ENCODE data around the gene CYP4F3.
"Not testable (repeated sequence)": the region's sequence is repeated elsewhere in the genome, so short reads cannot be mapped to it uniquely, and the experiment has no call there.

Gene CYP4F3, protein sequence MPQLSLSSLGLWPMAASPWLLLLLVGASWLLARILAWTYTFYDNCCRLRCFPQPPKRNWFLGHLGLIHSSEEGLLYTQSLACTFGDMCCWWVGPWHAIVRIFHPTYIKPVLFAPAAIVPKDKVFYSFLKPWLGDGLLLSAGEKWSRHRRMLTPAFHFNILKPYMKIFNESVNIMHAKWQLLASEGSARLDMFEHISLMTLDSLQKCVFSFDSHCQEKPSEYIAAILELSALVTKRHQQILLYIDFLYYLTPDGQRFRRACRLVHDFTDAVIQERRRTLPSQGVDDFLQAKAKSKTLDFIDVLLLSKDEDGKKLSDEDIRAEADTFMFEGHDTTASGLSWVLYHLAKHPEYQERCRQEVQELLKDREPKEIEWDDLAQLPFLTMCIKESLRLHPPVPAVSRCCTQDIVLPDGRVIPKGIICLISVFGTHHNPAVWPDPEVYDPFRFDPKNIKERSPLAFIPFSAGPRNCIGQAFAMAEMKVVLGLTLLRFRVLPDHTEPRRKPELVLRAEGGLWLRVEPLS

DNA sequence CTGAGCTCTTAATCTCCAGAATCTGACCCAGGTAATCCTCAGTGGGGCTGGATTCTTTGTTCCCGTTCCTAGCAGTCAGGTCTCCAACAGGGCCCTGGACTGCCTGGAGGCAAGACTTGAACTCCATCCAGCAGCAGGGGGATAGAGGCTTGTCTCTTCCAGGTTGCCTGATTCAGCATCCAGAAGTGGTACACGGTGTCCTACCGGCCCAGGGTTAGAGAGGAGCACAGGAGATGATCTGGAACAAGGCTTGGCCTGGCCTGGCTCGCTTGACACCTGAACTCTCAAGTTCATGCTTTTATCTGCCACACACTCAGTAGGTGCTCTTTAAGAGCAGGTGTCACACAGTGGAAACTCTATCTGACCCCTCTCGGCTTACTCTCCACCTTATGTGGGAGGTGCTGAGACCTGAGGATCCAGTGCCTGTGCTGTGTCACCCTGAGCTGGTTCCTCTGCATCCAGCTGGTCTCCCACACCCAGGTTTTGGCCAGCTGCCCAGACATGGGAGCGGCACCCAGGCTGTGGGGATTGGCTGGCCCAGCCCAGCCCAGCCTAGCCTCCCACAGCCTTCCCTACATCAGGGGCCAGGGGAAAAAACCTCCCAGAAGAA is at the start of gene CYP4F3:
CYP4F3 (plus strand) TSS at position 604 of the 610 bp plus-strand sequence. CDS start 519 bp downstream, outside the sequence.
- DNase-seq = no peak

DNA sequence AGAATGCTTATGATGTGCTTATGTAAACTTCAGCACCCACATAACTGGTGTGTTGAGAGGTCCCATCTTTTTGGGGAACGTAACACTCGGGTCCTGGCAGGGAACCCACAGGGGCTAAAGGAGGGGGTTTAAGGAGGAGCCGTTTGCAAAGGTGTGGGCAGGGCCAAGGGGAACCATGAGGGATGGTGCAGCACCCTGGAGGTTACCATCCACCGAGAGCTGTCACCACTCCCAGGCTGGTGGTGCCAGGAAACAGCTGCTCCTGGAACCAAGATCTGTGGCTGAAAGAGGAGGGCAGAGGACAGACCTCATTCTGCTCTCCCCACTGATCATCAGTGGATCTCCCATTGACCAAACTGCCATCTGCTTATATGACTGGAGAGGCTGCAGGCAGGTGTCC is 48.9 kb upstream of the CYP4F3 start:
- DNase-seq = no peak
- in situ Hi-C loops (cut with MboI; ENCODE audit: low pct_unique_long_range_greater_than_20kb, low sequenced_read_pairs) = no loop called here

More for the DNA sequence above, at the start of gene CYP4F3:
- in situ Hi-C loops (cut with MboI; ENCODE audit: low pct_unique_long_range_greater_than_20kb, low sequenced_read_pairs) = loop anchor here (25.0 kb wide), 1 partner anchor 547 kb away; the partner anchor contains the start of genes AP1M1 and FAM32A

DNA sequence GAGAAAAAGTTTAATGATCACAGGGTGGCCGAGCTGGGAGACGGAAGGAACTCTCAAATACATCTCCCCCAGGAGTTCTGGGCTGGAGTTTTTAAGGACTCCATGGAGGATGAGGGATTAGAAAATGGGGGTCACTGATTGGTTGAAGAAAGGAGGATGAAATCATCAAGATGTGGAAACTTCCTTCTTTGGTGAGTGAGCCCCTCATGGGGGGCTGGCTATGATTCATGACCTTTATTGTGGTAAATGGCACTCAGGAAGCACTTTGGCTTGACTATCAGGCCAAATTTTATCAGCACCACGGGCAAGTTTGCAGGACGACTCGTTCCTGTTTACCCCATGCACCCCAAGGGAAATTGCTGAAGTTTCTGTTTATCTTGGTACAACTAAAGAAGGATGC is 48.2 kb upstream of the CYP4F3 start:
- in situ Hi-C loops (cut with MboI; ENCODE audit: low pct_unique_long_range_greater_than_20kb, low sequenced_read_pairs); DNase-seq: not testable (repeated sequence)

DNA sequence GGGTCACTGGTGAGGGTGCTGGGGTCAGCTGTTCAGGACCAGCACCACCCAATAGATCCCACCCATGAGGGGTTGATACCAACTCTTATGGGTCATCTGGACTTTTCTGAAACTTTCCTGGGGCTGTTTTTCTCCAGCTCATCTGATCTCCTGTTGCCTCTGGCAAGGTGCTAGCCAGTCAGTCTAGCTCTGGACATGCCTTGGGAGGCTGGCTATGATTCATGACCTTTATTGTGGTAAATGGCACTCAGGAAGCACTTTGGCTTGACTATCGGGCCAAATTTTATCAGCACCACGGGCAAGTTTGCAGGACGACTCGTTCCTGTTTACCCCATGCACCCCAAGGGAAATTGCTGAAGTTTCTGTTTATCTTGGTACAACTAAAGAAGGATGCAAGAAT is 46.9 kb upstream of the CYP4F3 start:
- in situ Hi-C loops (cut with MboI; ENCODE audit: low pct_unique_long_range_greater_than_20kb, low sequenced_read_pairs); DNase-seq: not testable (repeated sequence)

DNA sequence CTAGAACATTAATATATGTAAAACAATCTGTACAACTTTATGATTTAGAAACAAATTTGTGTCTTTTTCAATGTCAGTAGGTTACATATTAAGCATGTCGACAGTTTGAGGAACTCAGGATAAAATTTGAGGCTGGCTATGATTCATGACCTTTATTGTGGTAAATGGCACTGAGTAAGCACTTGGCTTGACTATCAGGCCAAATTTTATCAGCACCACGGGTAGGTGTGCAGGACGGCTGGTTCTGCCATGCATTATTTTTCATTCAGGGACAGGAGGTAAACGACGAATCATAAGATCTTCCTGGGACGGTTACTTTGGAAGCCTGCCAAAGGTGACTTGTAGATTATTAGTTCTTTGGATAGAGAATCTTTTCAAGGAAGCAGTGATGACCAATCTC is 45.6 kb upstream of the CYP4F3 start:
- in situ Hi-C loops (cut with MboI; ENCODE audit: low pct_unique_long_range_greater_than_20kb, low sequenced_read_pairs) = no loop called here

DNA sequence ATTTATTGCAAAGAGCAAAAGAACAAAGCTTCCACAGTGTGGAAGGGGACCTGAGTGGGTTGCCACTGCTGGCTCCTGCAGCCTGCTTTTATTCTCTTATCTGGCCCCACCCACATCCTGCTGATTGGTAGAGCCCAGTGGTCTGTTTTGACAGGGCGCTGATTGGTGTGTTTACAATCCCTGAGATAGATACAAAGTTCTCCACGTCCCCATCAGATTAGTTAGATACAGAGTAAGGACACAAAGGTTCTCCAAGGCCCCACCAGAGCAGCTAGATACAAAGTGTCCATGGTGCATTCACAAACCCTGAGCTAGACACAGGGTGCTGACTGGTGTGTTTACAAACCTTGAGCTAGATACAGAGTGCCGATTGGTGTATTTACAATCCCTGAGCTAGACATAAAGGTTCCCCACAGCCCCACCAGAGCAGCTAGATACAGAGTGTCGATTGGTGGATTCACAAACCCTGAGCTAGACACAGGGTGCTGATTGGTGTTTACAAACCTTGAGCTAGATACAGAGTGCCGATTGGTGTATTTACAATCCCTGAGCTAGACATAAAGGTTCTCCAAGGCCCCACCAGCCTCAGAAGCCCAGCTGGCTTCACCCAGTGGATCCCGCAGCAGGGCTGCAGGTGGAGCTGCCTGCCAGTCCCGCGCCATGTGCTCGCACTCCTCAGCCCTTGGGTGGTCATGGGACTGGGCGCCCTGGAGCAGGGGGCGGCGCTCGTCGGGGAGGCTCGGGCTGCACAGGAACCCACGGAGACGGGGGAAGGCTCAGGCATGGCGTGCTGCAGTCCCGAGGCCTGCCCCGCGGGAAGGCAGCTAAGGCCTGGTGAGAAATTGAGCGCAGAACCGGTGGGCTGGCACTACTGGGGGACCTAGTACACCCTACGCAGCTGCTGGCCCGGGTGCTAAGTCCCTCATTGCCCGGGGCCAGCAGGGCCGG is 32.4 kb upstream of the CYP4F3 start:
- DNase-seq; in situ Hi-C loops (cut with MboI; ENCODE audit: low pct_unique_long_range_greater_than_20kb, low sequenced_read_pairs): not testable (repeated sequence)

More for the DNA sequence above, 45.6 kb upstream of the CYP4F3 start:
- DNase-seq = no peak

DNA sequence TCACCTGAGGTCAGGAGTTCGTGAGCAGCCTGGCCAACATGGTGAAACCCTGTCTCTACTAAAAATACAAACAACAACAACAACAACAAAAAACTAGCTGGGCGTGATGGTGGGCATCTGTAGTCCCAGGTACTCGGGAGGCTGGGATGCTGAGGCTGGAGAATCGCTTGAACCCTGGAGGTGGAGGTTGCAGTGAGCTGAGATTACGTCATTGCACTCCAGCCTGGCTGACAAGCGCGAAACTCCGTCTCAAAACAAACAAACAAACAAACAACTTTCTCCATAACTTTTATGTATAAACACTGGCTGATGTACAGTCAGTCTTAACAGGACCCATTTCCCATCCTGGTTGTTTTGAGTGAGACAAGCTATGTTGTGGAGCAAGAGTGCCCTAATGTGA is 31.4 kb upstream of the CYP4F3 start:
- in situ Hi-C loops (cut with MboI; ENCODE audit: low pct_unique_long_range_greater_than_20kb, low sequenced_read_pairs) = no loop called here
- no peak for DNase-seq

DNA sequence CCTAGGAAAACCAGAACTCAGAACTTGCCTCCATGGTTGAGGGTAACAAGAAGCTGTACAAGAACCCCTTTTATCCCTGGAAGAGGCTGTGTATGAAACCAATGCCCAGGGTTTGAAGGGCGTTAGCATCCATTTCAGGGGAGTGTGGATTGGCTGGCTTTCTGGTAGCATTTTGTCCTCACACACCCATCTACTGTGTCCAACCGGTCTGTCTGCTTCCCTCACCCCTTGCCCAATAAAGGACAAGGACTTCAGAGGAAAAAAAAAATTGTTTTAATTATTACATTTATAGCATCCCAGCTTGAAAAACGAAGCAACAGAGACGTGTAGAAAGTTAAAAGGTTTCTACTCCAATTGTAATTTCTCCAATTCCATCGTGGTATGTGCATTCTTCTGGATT is 28.4 kb upstream of the CYP4F3 start:
- DNase-seq = no peak
- in situ Hi-C loops (cut with MboI; ENCODE audit: low pct_unique_long_range_greater_than_20kb, low sequenced_read_pairs) = no loop called here

DNA sequence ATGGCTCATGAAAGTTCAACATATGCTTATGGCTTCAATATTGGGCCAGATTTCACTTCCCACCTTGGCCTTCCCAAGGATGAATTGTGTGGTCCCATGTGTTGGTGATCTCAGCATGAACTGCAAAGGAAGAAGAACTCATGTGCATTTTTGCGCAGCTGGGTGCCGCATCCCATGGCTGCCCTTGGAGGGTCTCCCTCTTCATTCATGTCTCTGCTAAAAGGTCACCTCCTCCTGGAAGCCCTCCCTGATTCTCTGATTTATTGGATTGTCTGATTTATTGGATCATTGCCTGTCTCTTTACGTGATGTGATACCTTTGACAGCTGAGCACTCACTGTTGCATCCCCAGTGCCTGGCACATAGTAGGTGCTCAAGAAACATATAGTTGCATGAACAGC is 27.4 kb upstream of the CYP4F3 start:
- in situ Hi-C loops (cut with MboI; ENCODE audit: low pct_unique_long_range_greater_than_20kb, low sequenced_read_pairs) = no loop called here
- no peak for DNase-seq

DNA sequence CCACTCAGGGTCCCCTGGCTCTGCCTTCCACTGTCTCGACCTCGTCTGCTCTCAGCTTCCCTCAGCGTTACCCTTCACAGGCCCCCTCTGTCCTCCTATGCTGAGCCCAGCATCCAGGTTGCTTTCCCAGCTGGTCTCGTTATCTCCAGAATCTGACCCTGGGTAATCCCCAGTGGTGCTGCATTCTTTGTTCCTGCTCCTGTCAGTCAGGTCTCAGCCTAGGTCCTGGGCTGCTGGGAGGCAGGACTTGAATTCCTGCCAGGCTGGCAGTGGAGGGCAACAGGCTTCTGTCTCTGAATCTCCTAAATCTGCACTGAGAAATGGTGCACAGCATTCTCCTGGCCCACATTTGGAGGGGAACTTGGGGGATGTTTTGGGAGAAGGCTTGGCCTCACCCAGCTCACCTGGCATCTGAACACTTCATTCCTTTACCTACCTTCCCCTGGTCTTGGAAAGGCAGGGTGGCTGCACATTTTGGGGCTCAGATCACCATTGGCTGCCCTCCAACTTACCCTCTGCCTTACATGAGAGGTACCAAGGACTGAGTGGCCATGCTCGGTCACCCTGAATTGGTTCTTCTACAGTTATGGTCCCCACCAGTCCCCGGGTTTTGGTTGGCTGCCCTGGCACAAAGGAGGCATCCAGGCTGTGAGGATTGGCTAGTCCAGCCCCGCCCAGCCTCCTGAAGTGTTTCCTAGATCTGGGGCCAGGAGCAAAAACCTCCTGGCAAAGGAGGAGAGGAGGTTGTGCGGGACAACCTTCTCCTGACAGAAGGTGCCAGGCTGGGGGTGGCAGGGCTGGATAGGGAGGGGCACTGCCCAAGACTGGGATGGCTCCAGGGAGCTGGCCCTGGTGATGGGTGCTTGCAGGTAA is 26.0 kb upstream of the CYP4F3 start, which contains the start of gene CYP4F8:
CYP4F8 (plus strand) TSS at position 712 of the 873 bp plus-strand sequence. CDS start 399 bp downstream, outside the sequence.
- DNase-seq = no peak
- in situ Hi-C loops (cut with MboI; ENCODE audit: low pct_unique_long_range_greater_than_20kb, low sequenced_read_pairs) = no loop called here

DNA sequence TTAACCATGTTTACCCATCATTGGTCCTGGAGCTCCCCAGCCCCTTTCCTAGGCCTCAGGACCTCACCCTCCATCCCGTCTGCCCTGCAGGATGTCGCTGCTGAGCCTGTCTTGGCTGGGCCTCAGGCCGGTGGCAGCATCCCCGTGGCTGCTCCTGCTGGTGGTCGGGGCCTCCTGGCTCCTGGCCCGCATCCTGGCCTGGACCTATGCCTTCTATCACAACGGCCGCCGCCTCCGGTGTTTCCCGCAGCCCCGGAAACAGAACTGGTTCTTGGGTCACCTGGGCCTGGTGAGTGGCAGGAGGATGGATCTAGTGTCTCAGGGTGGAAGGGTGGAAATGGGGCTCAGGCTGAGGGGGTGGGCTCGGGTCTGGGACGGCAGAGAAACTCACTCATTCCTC is 25.2 kb upstream of the CYP4F3 start:
- DNase-seq = no peak
- in situ Hi-C loops (cut with MboI; ENCODE audit: low pct_unique_long_range_greater_than_20kb, low sequenced_read_pairs) = no loop called here

DNA sequence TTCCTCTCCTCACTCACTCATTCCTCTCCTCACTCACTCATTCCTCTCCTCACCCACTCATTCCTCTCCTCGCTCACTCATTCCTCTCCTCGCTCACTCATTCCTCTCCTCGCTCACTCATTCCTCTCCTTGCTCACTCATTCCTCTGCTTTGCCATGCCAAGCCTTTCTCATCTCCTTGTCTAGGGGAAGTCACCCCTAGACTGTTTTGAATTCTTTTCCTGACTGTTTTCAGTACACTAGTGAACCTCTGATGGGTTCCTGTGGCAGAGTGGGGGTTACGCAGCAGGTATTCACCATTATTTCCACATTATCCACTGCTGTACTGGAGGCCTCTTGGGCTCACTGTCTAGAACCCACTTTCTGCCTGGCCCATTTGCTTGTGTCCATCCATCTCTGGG is 24.5 kb upstream of the CYP4F3 start:
- in situ Hi-C loops (cut with MboI; ENCODE audit: low pct_unique_long_range_greater_than_20kb, low sequenced_read_pairs) = no loop called here
- DNase-seq = no peak

DNA sequence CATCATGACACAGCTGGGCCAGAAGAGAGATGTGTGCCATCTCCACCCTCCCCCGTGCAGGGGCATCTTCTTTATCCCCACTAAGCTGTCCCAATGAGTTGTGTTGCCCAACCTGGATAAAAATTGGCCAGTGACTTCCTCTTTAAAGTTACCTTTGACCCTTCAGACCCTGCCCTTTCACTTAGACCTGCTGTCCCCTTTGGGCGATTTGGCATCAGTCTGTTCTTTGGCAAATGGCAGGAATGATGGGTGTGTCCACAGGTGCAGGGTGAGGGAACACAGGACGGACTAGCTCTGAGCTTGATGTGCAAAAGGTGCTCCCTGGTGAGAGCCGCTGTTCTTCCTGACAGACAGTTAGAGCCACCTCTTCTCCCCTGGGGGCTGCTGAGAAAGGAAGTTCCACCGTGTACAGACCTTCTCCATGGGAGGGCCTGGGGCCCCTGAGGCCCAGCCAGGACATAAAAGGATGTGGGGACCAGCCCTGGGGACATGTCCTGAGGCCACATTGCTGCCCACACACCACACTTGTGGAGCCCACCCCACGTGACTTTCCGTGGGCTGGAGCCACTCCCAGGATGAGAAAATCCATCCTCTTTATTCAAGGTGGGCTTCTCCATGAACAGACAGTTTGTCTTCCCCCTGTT is 23.9 kb upstream of the CYP4F3 start:
- in situ Hi-C loops (cut with MboI; ENCODE audit: low pct_unique_long_range_greater_than_20kb, low sequenced_read_pairs) = no loop called here
- DNase-seq = no peak

DNA sequence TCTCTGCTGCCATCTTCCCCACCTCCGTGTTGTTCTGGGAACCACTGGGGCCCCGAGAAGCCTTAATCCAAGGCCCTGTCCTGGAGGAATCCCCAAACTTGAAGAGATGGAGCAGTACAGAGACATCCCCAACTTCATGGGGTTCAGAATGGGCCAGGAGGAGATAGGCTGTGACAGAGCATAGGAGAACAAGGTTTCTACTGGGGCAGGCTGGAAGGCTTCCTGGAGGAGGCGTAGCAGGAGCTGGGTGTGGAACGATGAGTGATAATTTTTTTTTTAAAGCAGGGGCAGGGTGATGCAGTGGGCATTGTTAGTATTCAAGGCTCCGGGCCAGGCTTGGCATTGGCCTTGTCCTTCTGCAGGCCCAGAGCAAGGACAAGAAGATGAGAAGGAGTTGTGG is 22.4 kb upstream of the CYP4F3 start:
- DNase-seq = no peak
- in situ Hi-C loops (cut with MboI; ENCODE audit: low pct_unique_long_range_greater_than_20kb, low sequenced_read_pairs) = no loop called here

DNA sequence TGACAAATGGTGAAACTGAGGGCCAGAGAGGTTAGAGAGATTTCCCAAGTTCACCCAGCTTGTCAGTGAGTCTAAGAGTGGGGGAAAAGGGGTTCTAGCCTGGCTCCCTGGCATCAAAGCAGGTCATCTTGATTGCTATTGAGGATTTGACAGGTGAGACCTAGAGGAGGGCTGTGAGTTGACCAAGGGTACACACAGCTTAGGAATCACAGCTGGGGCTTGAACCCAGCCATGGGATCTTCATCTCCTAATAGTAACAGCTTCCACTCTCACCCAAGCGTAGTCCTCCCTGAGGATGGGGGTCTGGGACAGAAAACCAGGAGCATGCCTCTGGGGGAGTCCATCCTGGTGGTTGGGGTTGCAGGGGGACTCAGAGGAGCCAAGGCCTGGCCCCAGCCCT is 18.9 kb upstream of the CYP4F3 start:
- in situ Hi-C loops (cut with MboI; ENCODE audit: low pct_unique_long_range_greater_than_20kb, low sequenced_read_pairs) = no loop called here
- DNase-seq = no peak

DNA sequence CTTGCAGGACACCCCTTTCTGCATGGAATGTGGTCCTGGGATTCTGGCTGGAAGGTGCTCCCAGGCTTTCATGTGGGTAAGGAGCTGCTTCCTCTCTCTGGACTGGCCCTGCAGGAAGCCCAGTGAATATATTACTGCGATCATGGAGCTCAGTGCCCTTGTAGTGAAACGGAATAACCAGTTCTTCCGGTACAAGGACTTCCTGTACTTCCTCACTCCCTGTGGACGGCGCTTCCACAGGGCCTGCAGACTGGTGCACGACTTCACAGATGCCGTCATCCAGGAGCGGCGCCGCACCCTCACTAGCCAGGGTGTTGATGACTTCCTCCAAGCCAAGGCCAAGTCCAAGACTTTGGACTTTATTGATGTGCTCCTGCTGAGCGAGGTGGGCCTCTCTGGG is 17.7 kb upstream of the CYP4F3 start:
- no peak for DNase-seq

DNA sequence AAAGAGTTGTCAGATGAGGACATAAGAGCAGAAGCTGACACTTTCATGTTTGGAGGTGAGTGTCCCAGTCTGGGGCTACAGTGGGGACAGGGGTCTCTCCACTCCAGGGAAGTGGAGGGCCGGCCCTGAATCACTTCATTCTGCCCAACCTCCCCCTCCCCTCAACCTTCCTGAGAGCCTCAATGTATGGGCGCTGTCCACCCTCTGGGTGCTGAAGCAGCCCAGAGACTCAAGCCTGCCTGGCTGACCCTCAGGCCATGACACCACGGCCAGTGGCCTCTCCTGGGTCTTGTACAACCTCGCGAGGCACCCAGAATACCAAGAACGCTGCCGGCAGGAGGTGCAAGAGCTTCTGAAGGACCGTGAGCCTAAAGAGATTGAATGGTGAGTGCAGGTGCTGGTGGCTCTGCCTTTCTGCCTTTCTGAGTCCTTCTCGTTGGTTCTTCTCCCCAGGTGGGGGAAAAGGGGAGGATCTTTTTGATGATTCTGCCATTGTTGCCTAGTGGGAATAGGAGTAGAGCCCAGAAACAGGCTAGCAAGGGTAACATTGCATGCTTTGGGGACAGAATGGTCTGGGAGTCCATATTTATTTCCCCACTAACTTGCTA is 16.9 kb upstream of the CYP4F3 start:
- in situ Hi-C loops (cut with MboI; ENCODE audit: low pct_unique_long_range_greater_than_20kb, low sequenced_read_pairs) = no loop called here
- DNase-seq = peak; percentile 29

More for the DNA sequence above, 17.7 kb upstream of the CYP4F3 start:
- in situ Hi-C loops (cut with MboI; ENCODE audit: low pct_unique_long_range_greater_than_20kb, low sequenced_read_pairs) = no loop called here

Measured in KBM-7 (cell line).